Osteocyte (in vitro differentiated cells): ENCODE measurements around the gene CCR8. TPM values are rescaled to one million over a fixed set of nuclear protein-coding genes. Genes with fewer than 3 reads are reported as not detected.

Source experiments
- DNase-seq: peaks from one replicate; pipeline ENCODE4 v3.0.0; 2021; ENCODE audit warnings: mixed read lengths; ENCODE audit not compliant: unreplicated experiment; ENCODE audit errors: extremely low spot score
- H3K27ac Mint-ChIP-seq: one replicate; pipeline ENCODE4 v1.8.0; 2021; ENCODE audit warnings: mild to moderate bottlenecking, mixed read lengths; ENCODE audit not compliant: unreplicated experiment
- H3K27me3 Mint-ChIP-seq: one replicate; pipeline ENCODE4 v1.8.0; 2021; ENCODE audit warnings: mixed read lengths; ENCODE audit not compliant: unreplicated experiment
- H3K36me3 Mint-ChIP-seq: one replicate; pipeline ENCODE4 v1.8.0; 2021; ENCODE audit warnings: mixed read lengths; ENCODE audit not compliant: unreplicated experiment
- H3K4me1 Mint-ChIP-seq: one replicate; pipeline ENCODE4 v1.8.0; 2021; ENCODE audit warnings: mixed read lengths; ENCODE audit not compliant: unreplicated experiment
- H3K4me3 Mint-ChIP-seq: one replicate; pipeline ENCODE4 v1.8.0; 2021; ENCODE audit warnings: mild to moderate bottlenecking, moderate library complexity, mixed read lengths; ENCODE audit not compliant: unreplicated experiment
- H3K9me3 Mint-ChIP-seq: one replicate; pipeline ENCODE4 v1.8.0; 2021; ENCODE audit warnings: mixed read lengths; ENCODE audit not compliant: unreplicated experiment
- CTCF ChIP-seq: fragments of 200-600 bp; sonication (generic); IDR thresholded peaks from 2 replicates; pipeline ENCODE4 v1.5.0; 2021; ENCODE audit warnings: antibody characterized with exemption, mild to moderate bottlenecking, moderate library complexity
- total RNA-seq: library from RNA; stranded (reverse); gene quantifications from 2 replicates; pipeline ENCODE4 v1.2.1, GENCODE V29; 2021

CCR8 gene
- total RNA-seq, 1 donor from 2014 or later = not detected

GRCh38 chr3:39322936-39323335 lies 6.6 kb upstream of the CCR8 start:
- peaks cover 16% of the 10 kb centered on the region for H3K27me3 Mint-ChIP-seq
- TF ChIP-seq CTCF = no peak
- H3K4me1 Mint-ChIP-seq = no peaks in the 10 kb centered on the region
- H3K9me3 Mint-ChIP-seq = no peaks in the 10 kb centered on the region
- no peak for DNase-seq
- no peak overlapping the region for H3K4me3 Mint-ChIP-seq
- no peak overlapping the region for H3K27ac Mint-ChIP-seq
- no peaks in the 10 kb centered on the region for H3K36me3 Mint-ChIP-seq

GRCh38 chr3:39323494-39323893 lies 6.0 kb upstream of the CCR8 start:
- H3K36me3 Mint-ChIP-seq = no peaks in the 10 kb centered on the region
- no peaks in the 10 kb centered on the region for H3K9me3 Mint-ChIP-seq
- H3K27me3 Mint-ChIP-seq = peaks cover 14% of the 10 kb centered on the region
- no peak overlapping the region for H3K4me3 Mint-ChIP-seq
- no peak overlapping the region for H3K27ac Mint-ChIP-seq
- no peaks in the 10 kb centered on the region for H3K4me1 Mint-ChIP-seq
- no peak for DNase-seq
- TF ChIP-seq CTCF = no peak

GRCh38 chr3:39325236-39325635 lies 4.3 kb upstream of the CCR8 start:
- H3K27me3 Mint-ChIP-seq = peaks cover 7% of the 10 kb centered on the region
- no peaks in the 10 kb centered on the region for H3K9me3 Mint-ChIP-seq
- no peak overlapping the region for H3K4me3 Mint-ChIP-seq
- H3K27ac Mint-ChIP-seq = no peak overlapping the region
- no peaks in the 10 kb centered on the region for H3K4me1 Mint-ChIP-seq
- TF ChIP-seq CTCF = no peak
- DNase-seq = no peak
- H3K36me3 Mint-ChIP-seq = no peaks in the 10 kb centered on the region

GRCh38 chr3:39327053-39327745 lies 2.3 kb upstream of the CCR8 start:
- Mint-ChIP-seq H3K4me3 (no peak overlapping the region), H3K36me3 (no peaks in the 10 kb centered on the region), H3K9me3 (no peaks in the 10 kb centered on the region), H3K4me1 (no peaks in the 10 kb centered on the region), H3K27ac (no peak overlapping the region), H3K27me3 (peaks cover 5% of the 10 kb centered on the region)
- no peak for DNase-seq
- TF ChIP-seq CTCF = no peak

- Mint-ChIP-seq H3K4me3 (no peak overlapping the region), H3K27me3 (peaks cover 5% of the 10 kb centered on the region), H3K36me3 (no peaks in the 10 kb centered on the region)
These were observed 1.7 kb upstream of the CCR8 start for GRCh38 chr3:39327746-39328349.

More at GRCh38 chr3:39327746-39328349, 1.7 kb upstream of the CCR8 start:
- Mint-ChIP-seq H3K4me1 (no peaks in the 10 kb centered on the region), H3K27ac (no peak overlapping the region), H3K9me3 (no peaks in the 10 kb centered on the region)
- TF ChIP-seq CTCF = no peak
- DNase-seq = no peak
